HG02588 (cell line): Measurements from ENCODE around the gene YJU2.
"Not testable (repeated sequence)": the region's sequence is repeated elsewhere in the genome, so short reads cannot be mapped to it uniquely, and the experiment has no call there.

Source experiments
- ATAC-seq: cut with Tn5 transposase; IDR thresholded peaks from one replicate; pipeline ENCODE4 v1.9.1; 2021; ENCODE audit warnings: mild to moderate bottlenecking, moderate library complexity; ENCODE audit not compliant: unreplicated experiment

Gene YJU2

DNA sequence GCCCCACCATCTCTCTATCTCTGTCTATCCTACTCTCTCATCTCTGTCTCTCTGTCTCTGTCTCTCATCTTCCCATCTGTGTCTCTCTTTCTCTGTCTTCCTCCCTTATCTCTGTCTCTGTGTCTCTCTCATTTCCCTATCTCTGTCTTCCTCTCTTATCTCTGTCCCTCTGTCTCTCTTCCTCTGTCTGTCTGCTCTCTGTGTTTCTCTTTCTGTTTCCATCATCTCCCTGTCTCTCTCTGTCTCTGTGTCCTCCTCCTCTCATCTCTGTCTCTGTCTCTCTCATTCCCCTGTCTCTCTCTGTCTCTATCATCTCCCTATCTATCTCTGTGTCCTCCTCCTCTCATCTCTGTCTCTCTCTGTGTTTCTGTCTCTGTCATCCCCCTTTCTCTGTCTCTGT lies 19.1 kb upstream of the YJU2 start:
- no peak for ATAC-seq

DNA sequence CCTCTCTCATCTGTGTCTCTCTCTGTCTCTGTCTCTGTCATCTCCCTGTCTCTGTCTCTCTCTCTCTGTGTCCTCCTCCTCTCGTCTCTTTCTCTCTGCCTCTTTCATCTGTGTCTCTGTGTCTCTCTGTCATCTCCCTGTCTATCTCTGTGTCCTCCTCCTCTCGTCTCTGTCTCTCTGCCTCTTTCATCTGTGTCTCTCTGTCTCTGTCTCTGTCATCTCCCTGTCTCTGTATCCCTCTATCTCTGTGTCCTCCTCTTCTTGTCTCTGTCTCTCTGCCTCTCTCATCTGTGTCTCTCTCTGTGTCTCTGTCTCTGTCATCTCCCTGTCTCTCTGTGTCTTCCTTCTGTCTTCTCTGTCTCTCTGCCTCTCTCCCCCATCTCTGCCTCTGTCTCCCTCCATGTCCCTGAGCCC lies 18.1 kb upstream of the YJU2 start:
- ATAC-seq: no peak

DNA sequence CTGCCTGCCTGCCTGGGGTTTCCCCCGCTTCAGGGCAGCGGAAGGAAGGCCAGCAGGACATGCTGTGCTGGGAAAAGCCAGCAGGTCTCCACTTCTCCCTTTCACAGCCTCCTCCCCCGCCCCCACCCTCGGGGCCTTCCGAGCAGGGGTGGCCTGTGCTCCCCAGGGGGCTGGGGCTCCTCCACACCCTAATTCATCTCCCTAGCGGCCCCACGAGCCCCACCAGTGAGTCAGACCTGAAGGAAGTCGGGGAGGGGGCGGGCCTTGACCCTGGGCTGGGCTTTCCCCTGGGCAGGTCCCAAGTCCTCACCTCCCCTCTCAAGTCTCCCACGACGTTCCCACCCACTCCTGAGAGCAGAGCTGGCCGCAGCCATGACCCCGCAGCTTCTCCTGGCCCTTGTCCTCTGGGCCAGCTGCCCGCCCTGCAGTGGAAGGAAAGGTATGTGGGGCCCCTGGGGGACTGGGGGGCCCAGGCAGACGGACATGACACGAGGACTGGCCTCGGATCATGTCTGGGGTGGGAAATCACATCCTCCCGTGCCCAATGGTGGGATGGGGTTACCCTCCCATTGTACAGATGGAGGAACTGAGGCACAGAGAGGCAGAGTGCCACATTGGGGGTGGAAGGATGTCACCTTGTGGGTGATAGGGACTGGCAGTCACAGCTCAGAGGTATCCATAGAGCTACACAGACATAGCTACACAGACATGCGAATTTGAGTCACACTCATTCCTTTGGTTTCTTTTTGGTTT lies 17.5 kb upstream of the YJU2 start, which contains the start of gene EBI3:
EBI3 (plus strand) TSS at position 345 of the 753 bp plus-strand sequence; CDS start at position 373, 28 bp downstream.
- ATAC-seq: peak; percentile 56

DNA sequence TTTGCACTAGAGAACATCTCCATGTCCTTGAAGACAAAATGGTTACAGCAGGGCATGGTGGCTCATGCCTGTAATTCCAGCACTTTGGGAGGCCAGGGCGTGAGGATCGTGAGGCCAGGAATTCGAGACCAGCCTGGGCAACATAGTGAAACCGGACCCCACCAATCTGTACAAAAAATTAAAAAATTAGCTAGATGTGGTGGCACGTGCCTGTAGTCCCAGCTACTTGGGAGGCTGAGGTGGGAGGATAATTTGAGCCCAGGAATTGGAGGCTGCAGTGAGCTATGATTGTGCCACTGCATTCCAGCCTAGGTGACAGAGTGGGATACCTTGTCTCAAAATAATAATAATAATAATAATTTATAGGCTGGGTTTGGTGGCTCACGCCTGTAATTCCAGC lies 16.6 kb upstream of the YJU2 start:
- not testable (repeated sequence) for ATAC-seq

DNA sequence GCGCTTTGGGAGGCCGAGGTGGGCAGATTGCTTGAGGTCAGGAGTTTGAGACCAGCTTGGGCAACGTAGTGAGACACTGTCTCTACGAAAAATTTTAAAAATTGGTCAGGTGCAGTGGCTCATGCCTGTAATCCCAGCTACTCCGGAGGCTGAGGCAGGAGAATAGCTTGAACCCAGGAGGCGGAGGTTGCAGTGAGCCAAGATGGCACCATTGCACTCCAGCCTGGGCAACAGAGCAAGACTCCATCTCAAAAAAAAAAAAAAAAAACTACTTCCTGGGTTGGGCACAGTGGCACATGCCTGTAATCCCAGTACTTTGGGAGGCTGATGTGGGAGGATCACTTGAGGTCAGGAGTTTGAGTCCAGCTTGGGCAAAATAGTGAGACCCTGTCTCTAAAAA lies 15.4 kb upstream of the YJU2 start:
- not testable (repeated sequence) for ATAC-seq

DNA sequence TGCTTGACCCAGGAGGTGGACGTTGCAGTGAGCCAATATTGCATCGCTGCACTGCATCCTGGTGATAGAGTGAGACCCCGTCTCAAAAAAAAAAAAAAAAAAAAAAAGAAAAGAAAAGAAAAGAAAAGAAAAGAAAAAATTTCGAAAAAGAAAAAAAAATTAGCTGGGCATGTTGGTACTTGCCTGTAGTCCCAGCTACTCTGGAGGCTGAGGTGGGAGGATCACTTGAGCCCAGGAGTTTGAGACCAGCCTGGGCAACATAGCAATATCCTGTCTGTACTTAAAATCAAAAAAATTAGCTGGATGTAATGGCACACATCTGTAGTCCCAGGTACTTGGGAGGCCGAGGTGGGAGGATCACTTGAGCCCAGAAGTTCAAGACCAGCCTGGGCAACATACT lies 14.7 kb upstream of the YJU2 start:
- not testable (repeated sequence) for ATAC-seq

DNA sequence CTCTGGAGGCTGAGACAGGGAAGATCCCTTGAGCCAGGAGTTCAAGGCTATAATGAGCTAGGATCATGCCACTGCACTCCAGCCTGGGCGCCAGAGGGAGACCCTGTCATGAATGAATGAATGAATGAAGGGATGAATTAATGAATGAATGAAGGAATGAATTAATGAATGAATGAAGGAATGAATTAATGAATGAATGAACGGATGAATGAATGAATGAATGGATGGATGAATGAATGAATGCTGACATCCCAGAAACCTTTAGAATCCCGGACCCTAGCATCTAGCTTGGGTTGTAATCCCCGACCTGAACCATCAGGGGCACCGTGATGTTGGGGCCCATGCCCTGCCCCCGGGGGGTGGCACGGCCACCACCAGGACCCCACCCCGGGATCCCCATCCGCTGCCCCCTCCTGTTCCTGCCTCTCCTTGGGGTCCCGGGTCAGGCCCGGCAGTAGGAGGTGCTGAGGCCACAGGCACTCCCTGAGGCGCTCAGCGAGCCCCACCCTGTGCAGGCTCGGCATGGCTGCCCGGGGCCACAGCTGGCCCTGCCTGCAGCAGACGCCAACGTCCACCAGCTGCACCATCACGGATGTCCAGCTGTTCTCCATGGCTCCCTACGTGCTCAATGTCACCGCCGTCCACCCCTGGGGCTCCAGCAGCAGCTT lies 14.1 kb upstream of the YJU2 start:
- no peak for ATAC-seq

DNA sequence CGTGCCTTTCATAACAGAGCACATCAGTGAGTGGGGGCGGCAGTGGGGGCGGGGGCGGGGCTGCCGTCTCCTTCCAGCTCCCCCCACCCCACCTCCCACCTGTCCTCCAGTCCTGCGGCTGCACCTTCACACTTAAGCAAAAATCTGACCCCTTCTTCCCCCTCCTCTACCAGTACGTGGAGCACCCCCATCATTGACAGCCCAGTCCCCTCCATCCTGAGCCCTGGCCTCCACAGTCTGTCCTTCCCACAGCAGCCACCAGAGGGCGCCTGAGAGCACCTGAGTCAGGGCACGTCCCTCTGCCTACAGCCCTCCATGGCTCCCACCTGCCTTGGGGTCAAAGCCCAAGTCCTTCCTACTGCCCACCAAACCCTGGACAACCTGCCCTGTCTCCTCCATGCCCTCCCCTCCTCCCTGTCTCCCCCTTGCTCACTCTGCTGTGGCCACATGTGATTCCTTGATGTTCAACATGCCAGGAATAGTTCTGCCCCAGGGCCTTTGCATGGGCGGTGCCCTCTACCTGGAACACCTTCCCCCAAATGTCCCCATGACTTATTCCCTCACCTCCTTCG lies 13.5 kb upstream of the YJU2 start:
- no peak for ATAC-seq

DNA sequence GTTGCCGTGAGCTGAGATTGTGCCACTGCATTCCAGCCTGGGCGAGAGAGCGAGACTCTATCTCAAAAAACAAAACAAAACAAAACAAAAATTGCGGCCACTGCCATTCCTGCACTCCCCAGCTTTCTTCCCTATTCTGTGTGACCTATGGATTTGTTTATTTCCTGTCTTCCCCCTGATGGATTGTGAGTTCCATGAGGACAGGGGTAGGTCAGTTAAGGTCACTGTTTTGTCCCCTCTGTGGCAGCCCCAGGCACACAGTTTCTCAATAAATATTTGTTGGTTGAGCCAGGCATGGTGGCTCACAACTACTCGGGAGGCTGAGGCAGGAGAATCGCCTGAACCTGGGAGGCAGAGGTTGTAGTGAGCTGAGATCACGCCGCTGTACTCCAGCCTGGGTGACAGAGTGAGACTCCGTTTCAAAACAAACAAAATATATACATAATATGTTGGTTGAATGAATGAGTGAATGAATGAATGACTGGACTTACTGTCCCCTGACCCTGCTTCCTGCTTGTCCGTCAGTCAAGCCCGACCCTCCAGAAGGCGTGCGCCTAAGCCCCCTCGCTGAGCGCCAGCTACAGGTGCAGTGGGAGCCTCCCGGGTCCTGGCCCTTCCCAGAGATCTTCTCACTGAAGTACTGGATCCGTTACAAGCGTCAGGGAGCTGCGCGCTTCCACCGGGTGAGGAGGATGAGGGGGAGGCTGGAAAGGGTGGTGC lies 12.6 kb upstream of the YJU2 start:
- ATAC-seq: no peak

DNA sequence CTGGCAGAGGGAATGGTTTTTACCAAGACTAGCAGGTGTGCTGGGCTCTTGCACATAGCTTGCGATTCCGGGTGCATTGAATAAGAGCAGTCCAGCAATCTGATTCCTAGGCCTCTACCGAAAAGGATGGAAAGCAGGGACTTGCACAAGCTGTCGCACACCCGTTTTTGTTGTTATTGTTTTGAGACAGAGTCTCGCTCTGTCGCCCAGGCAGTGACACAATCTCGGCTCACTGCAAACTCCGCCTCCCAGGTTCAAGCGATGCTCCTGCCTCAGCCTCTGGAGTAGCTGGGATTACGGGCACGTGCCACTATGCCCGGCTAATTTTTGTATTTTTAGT lies 12.0 kb upstream of the YJU2 start:
- no peak for ATAC-seq

DNA sequence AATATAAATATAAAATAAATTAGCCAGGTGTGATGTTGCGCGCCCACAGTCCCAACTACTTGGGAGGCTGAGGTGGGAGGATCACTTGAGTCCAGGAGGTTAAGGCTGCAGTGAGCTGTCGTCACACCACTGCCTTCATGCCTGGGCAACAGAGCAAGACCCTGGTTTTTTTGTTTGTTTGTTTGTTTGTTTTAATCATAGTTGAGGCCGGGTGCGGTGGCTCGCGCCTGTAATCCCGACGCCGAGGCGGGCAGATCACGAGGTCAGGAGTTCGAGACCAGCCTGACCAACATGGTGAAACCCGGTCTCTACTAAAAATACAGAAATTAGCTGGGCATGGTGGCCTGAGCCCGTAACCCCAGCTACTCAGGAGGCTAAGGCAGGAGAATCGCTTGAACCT lies 9.4 kb upstream of the YJU2 start:
- not testable (repeated sequence) for ATAC-seq

DNA sequence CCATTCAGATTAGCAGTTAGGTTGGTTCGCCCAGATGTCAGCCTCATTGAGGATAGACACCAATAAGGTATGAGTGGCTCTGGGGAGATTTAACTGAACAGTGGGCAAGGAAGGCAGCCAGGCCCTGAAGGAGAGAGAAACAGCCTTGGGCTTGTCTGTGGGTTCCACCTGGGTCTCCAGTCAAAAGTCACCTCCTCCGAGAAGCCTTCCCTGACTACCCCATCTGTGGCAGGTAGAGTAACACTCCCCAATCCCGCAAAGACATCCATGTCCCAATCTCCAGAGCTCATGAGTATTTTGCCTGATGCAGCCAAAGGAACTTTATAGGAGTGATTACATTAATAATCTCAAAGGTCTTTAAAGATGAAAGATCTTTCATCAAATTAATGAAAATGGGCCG lies 8.0 kb upstream of the YJU2 start:
- ATAC-seq: no peak

DNA sequence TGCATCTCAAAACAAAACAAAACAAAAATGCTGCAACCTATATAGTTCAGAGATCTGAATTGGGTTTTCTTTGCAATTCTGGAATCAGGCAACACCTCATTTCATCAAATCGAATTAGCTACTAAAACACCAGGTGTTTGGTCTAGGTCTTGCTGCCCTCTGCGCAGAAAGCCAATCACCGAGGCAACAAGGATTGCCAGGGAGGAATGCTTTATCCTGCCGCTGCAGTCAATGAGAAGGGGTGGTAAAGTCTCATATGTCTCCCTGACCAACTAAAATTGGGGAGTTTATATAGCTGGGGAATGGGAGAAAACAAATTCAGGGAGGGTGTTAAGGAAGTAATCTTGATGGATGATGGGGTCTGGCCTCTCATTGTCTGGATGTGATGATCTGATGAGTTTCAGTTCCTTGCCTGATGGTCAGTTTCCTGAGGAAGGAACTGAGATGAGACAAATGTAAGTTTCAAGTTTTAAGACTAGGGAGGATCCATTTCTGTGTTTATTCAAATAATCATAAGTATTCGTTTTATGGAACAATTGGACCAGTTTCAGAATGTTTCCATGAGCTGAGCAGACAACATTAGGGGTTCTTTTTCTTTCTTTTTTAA lies 5.0 kb upstream of the YJU2 start:
- ATAC-seq: no peak

DNA sequence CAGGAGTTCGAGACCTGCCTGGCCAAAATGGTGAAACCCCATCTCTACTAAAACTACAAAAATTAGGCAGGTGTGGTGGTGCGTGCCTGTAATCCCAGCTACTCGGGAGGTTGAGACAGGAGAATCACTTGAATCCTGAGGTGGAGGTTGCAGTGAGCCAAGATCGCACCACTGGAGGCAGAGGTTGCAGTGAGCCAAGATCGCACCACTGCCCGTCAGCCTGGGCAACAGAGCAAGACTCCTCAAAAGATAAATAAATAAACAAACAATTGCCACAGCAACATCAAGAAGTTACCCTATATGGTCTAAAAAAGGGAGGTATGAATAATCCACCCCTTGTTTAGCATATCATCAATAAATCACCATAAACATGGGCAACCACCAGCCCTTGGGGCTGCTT lies 942 bp upstream of the YJU2 start:
- ATAC-seq: not testable (repeated sequence)

DNA sequence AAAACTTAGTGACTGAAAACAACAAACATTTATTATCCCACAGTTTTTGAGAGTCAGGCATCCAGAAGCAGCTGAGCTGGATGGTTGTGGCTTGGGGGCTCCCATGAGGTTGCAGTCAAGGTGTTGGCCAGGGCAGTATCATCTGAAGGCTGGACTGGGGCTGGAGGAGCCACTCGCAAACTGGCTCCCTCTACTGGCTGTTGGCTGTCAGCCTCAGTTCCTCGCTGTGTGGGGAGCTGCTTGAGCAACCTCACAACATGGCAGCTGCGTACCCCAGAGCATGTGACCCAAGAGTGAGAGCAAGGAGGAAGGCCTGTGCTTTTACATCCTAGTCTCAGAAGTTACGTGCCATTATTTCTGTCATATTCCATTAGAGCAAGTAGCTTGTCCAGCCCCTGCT lies 9.7 kb downstream of the YJU2 start:
- ATAC-seq: no peak

DNA sequence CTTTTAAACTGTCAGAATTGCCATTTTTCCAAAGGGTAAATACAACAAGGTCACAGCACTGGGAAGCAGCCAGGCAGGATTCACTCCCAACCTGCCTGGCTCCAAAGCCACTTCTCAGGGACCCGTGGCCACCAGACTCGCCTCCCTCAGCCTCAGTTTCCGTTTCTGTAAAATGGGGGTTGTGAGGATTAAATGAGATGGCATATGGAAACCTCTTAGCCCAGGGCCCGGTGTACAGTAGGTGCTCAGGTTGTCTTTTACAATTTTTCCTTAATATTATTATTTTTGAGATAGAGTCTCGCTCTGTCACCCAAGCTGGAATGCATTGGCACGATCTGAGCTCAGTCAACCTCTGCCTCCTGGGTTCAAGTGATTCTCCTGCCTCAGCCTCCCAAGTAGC lies 10.1 kb downstream of the YJU2 start:
- ATAC-seq: no peak

DNA sequence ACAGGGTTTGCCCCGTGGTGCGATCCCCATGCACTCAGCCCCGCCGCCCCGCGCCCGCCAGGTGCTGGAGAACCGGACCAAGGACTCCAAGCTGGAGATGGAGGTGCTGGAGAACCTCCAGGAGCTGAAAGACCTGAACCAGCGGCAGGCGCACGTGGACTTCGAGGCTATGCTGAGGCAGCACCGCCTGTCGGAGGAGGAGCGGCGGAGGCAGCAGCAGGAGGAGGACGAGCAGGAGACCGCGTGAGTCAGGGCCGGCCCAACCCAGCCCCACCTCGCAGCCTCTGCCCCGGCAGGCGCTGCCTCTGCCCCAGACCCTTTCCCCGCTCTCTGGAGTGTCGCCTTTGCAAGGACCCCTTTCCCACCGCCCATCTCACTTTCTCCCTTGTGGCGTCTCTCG lies 11.3 kb downstream of the YJU2 start:
- no peak for ATAC-seq

DNA sequence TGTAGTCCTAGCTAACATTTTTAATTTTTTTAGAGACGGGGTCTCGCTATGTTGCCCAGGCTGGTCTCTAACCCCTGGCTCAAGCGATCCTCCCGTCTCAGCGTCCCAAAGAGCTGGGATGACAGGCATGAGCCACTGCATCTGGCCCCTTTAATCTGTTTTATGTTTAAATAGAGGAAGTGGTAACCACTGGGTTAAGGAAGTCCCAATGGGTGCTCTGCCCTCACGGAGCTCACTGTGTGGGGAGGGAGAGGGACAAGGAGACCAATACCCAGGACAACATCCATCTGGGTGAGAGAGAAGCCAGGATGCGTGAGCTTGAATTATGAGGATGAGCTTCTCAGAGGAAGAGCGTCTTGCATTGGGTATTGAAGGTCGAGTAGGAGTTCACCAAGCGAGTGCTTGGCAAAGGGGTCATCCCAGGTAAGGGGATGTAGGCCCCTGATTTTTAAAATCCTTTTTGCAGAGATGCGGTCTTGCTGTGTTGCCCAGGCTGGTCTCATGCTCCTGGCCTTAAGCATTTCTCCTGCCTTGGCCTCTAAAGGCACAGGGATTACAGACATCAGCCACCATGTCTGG lies 13.8 kb downstream of the YJU2 start:
- no peak for ATAC-seq

DNA sequence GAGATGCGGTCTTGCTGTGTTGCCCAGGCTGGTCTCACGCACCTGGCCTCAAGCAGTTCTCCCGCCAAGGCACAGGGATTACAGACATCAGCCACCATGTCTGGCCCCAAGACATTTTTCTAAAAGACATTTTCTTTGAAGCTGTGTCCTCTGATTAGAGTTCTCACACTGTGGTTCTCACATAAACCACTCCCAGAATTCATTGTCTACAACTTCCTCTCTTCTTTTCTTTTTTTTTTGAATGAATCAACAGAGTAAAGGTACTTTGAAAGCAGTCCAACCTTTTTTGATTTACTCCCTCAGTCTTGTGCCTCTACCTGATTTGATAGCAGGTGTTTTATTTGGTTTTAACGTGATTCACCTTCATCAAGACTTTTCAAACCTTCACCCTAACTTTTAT lies 17.9 kb downstream of the YJU2 start:
- no peak for ATAC-seq

DNA sequence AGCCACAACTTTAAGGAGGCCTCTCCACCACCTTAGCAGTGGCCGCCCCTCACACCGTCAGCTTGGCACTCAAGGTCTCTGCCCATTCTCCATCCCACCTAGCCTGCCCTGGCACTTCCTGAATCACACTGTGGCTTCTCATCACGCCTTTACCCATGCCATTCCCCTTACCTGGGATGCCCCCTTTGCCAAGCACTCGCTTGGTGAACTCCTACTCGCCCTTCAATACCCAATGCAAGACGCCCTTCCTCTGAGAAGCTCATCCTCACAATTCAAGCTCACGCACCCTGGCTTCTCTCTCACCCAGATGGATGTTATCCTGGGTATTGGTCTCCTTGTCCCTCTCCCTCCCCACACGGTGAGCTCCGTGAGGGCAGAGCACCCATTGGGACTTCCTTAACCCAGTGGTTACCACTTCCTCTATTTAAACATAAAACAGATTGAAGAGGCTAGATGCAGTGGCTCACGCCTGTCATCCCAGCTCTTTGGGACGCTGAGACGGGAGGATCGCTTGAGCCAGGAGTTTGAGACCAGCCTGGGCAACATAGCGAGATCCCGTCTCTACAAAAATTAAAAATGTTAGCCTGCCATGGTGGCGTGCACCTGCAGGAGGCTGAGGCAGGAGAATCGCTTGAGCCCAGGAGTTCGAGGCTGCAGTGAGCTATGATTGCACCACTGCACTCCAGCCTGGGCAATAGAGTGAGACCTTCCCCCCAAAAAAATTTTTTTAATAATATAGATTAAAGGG lies 19.5 kb downstream of the YJU2 start:
- no peak for ATAC-seq
